CD4-positive, alpha-beta T cell (primary cell): Measurements from ENCODE around the gene LYZL2. TPM values are rescaled to one million over a fixed set of nuclear protein-coding genes. Genes with fewer than 3 reads are reported as not detected.
"Not testable (repeated sequence)": the region's sequence is repeated elsewhere in the genome, so short reads cannot be mapped to it uniquely, and the experiment has no call there.

Experiments
- ATAC-seq: fragments of 200-7000 bp; cut with Tn5 transposase; one replicate; pipeline ENCODE4 v1.10.0; 2022; ENCODE audit warnings: mild to moderate bottlenecking; ENCODE audit not compliant: poor library complexity
- CTCF ChIA-PET: fragments of 350-600 bp; sonication (Branson Sonifier 250); formaldehyde crosslinking; loops from one replicate; lab custom pipeline; 2021; ENCODE audit warnings: antibody characterized with exemption, inconsistent platforms; lab: Charles Lee
- POLR2A ChIA-PET: fragments of 350-600 bp; sonication (Branson Sonifier 250); formaldehyde crosslinking; loops from one replicate; lab custom pipeline; 2021; ENCODE audit warnings: antibody characterized with exemption, inconsistent platforms; lab: Charles Lee
- DNase-seq, 14 experiments: peaks; one replicate each; pipeline ENCODE4 v3.0.0-alpha.2; 2013 to 2020; ENCODE audit warnings: mixed read lengths in 2 of 14
- H3K27ac ChIP-seq, 2 donors: one replicate each; pipeline versions ENCODE4 v1.5.1 to v1.7.0; 2013; ENCODE audit warnings: low read length in 2 of 2, low read depth in 1 of 2, mild to moderate bottlenecking in 1 of 2
- H3K27me3 ChIP-seq, 2 experiments: 1 replicate in 1 of 2; 2 replicates in 1 of 2; pipeline versions ENCODE4 v1.6.1 to v1.7.0; 2013; ENCODE audit warnings: low read length in 2 of 2, control low read depth in 1 of 2, mild to moderate bottlenecking in 1 of 2, moderate library complexity in 1 of 2; ENCODE audit not compliant: insufficient read depth in 2 of 2, control insufficient read depth in 1 of 2
- H3K36me3 ChIP-seq: one replicate; pipeline ENCODE4 v1.6.1; 2013; ENCODE audit warnings: low read length, control low read depth; ENCODE audit not compliant: insufficient read depth
- H3K4me1 ChIP-seq: one replicate; pipeline ENCODE4 v1.6.1; 2013; ENCODE audit warnings: low read length, control low read depth; ENCODE audit not compliant: insufficient read depth
- H3K4me3 ChIP-seq: one replicate; pipeline ENCODE4 v1.5.1; 2013; ENCODE audit warnings: mild to moderate bottlenecking, low read length, moderate library complexity
- H3K9me3 ChIP-seq, 2 experiments: 1 replicate in 1 of 2; 2 replicates in 1 of 2; pipeline versions ENCODE4 v1.6.1 to v1.7.0; 2013; ENCODE audit warnings: low read length in 2 of 2, mild to moderate bottlenecking in 2 of 2, control low read depth in 1 of 2, moderate library complexity in 1 of 2; ENCODE audit not compliant: control insufficient read depth in 1 of 2, insufficient read depth in 1 of 2
- H3K27ac Mint-ChIP-seq: one replicate; pipeline ENCODE4 v1.8.0; 2020; ENCODE audit warnings: mixed read lengths
- H3K27me3 Mint-ChIP-seq: one replicate; pipeline ENCODE4 v1.8.0; 2021; ENCODE audit warnings: mixed read lengths
- H3K36me3 Mint-ChIP-seq: one replicate; pipeline ENCODE4 v1.8.0; 2021; ENCODE audit warnings: low read depth, mixed read lengths
- H3K4me1 Mint-ChIP-seq: one replicate; pipeline ENCODE4 v1.8.0; 2021; ENCODE audit warnings: low read depth, mixed read lengths
- H3K4me3 Mint-ChIP-seq: one replicate; pipeline ENCODE4 v1.8.0; 2020; ENCODE audit warnings: mild to moderate bottlenecking, mixed read lengths
- H3K9me3 Mint-ChIP-seq: one replicate; pipeline ENCODE4 v1.8.0; 2020; ENCODE audit warnings: mixed read lengths
- CTCF ChIP-seq: fragments of 200-600 bp; IDR thresholded peaks from one replicate; pipeline ENCODE4 v1.8.0; 2022; ENCODE audit warnings: antibody characterized with exemption, mild to moderate bottlenecking
- intact Hi-C, 2 experiments: fragments of 100-400 bp; cut with DNase I in 1 of 2; cut with micrococcal nuclease in 1 of 2; formaldehyde crosslinking; loops; one replicate each; pipeline versions ENCODE4 v1.15.1 to v1.9.0; 2023 to 2025; cut with DNase I, micrococcal nuclease
- total RNA-seq, 174 experiments: library from RNA in 2 of 174; stranded (reverse) in 2 of 174; gene quantifications; one replicate each; pipeline ENCODE4 v1.2.3 and lab custom pipeline; 2021 to 2026

The LYZL2 gene
- total RNA-seq, 2 experiments from 2014 or later = not detected

GRCh38 chr10:30642856-30643255, 13.3 kb upstream of the LYZL2 start:
- H3K27ac Mint-ChIP-seq, H3K36me3 Mint-ChIP-seq, H3K27ac ChIP-seq, H3K36me3 ChIP-seq, H3K4me3 Mint-ChIP-seq, H3K9me3 Mint-ChIP-seq, ATAC-seq, POLR2A ChIA-PET, H3K4me3 ChIP-seq, H3K4me1 ChIP-seq, DNase-seq, H3K27me3 ChIP-seq, CTCF ChIA-PET, H3K9me3 ChIP-seq, H3K4me1 Mint-ChIP-seq: not testable (repeated sequence)
- H3K27me3 Mint-ChIP-seq = peaks cover 58% of the 10 kb centered on the region
- intact Hi-C loops = loop anchor here in 1 of 2 experiments (5.0 kb wide), 1 partner anchor 1056 kb away; no protein-coding TSS in a partner anchor

GRCh38 chr10:30639946-30640786, 10.6 kb upstream of the LYZL2 start:
- Histone ChIP-seq H3K27ac (no peak overlapping the region), H3K36me3 (no peaks in the 10 kb centered on the region), H3K4me3 (no peak overlapping the region), H3K4me1 (no peaks in the 10 kb centered on the region), H3K9me3 (no peaks in the 10 kb centered on the region), H3K27me3 (peaks cover 2 to 9% of the 10 kb centered on the region in 2 experiments)
- Mint-ChIP-seq H3K36me3 (no peaks in the 10 kb centered on the region), H3K4me3 (no peak overlapping the region), H3K27me3 (peaks cover 52% of the 10 kb centered on the region), H3K27ac (no peak overlapping the region), H3K4me1 (no peaks in the 10 kb centered on the region), H3K9me3 (no peaks in the 10 kb centered on the region)
- ATAC-seq = peak; percentile 69
- TF ChIP-seq CTCF = peak; percentile 91
- intact Hi-C loops = loop anchor here in 1 of 2 experiments (5.0 kb wide), 1 partner anchor 1053 kb away; no protein-coding TSS in a partner anchor
- CTCF ChIA-PET = interaction anchor here (0.5 to 2.4 kb wide), 17 partner anchors 7 to 1733 kb away, joined by 3 to 11 read pairs (median 4); partner anchors contain the start of gene LYZL2
- peak in 4 of 14 experiments; percentile 21 to 75 (median 53) for DNase-seq
- POLR2A ChIA-PET = interaction anchor here (0.6 kb wide), 1 partner anchor 77 kb away, joined by 4 read pairs; no protein-coding TSS in a partner anchor

- H3K27ac ChIP-seq = no peak overlapping the region
- no peaks in the 10 kb centered on the region for H3K36me3 Mint-ChIP-seq
- no peak overlapping the region for H3K4me3 Mint-ChIP-seq
- peaks cover 2 to 9% of the 10 kb centered on the region in 2 experiments for H3K27me3 ChIP-seq
- intact Hi-C loops = no loop called here
- no peak overlapping the region for H3K27ac Mint-ChIP-seq
- TF ChIP-seq CTCF = no peak
- no peaks in the 10 kb centered on the region for H3K36me3 ChIP-seq
- peaks cover 52% of the 10 kb centered on the region for H3K27me3 Mint-ChIP-seq
- no peaks in the 10 kb centered on the region for H3K9me3 ChIP-seq
- DNase-seq (peak in 2 of 14 experiments; percentile 8 to 35), ATAC-seq (no peak)
- ChIA-PET POLR2A (interaction anchor here (0.6 kb wide), 1 partner anchor 1492 kb away, joined by 3 read pairs; no protein-coding TSS in a partner anchor), CTCF (no interaction called here)
- H3K4me1 Mint-ChIP-seq = no peaks in the 10 kb centered on the region
- no peaks in the 10 kb centered on the region for H3K4me1 ChIP-seq
- H3K4me3 ChIP-seq = no peak overlapping the region
- H3K9me3 Mint-ChIP-seq = no peaks in the 10 kb centered on the region
Observed at GRCh38 chr10:30637881-30638467, 8.4 kb upstream of the LYZL2 start.
